Stimulated activated naive B cell treated with anti-CD40 and anti-IgM and Interleukin-4, amounts not matched to agents 10 μg/mL and 1 μg/mL and 100 μg/mL, for 72 hours (primary cell): ENCODE results near the gene SULT1C2.

Experiments
- ATAC-seq, 2 donors: fragments of 150-1000 bp; cut with Tn5 transposase; replicated peaks; 2 replicates each; pipeline ENCODE4 v1.10.0; 2021; ENCODE audit warnings: moderate library complexity in 1 of 2
- DNase-seq: peaks from one replicate; pipeline ENCODE4 v3.0.0; 2021
- H3K27ac Mint-ChIP-seq: one replicate; pipeline ENCODE4 v1.8.0; 2022; ENCODE audit warnings: mild to moderate bottlenecking, mixed read lengths
- H3K27me3 Mint-ChIP-seq, 2 donors: one replicate each; pipeline ENCODE4 v1.8.0; 2022; ENCODE audit warnings: mixed read lengths in 2 of 2
- H3K36me3 Mint-ChIP-seq, 2 donors: one replicate each; pipeline ENCODE4 v1.8.0; 2022; ENCODE audit warnings: mixed read lengths in 2 of 2, mild to moderate bottlenecking in 1 of 2
- H3K4me1 Mint-ChIP-seq, 2 donors: one replicate each; pipeline ENCODE4 v1.8.0; 2022; ENCODE audit warnings: mixed read lengths in 2 of 2, mild to moderate bottlenecking in 1 of 2
- H3K4me3 Mint-ChIP-seq, 2 donors: one replicate each; pipeline ENCODE4 v1.8.0; 2022; ENCODE audit warnings: mild to moderate bottlenecking in 2 of 2, mixed read lengths in 2 of 2, moderate library complexity in 1 of 2
- H3K9me3 Mint-ChIP-seq, 2 donors: one replicate each; pipeline ENCODE4 v1.8.0; 2022; ENCODE audit warnings: mixed read lengths in 2 of 2, mild to moderate bottlenecking in 1 of 2

The SULT1C2 gene

DNA sequence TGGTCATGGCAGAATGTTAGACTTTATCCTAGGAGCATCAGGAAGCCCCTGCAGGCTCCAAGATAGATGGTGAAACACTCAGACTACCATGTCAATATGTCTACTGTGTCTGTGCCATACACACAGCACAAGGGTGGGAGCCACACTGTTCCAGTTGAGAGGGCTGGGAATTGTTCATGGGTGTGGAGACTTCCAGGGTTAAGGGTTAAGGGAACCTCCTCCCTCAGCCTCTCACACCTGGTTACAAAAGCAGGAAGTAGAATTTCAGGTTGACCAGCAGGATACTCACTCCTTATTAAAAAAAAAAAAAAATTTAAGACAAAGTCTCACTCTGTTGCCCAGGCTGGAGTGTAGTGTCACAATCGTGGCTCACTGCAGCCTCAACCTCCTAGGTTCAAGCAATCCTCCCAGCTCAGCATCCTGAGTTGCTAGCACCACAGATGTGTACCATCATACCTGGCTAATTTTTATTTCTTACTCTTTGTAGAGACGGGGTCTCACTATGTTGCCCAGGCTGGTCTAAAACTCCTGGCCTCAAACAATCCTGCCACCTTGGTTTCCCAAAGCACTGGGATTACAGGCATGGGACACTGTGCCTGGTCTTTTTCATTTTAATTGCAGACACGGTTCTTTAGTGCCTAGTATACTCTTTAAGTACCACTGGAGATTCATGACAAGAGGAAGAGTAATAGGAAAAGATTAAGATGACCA lies 26.0 kb downstream of the SULT1C2 start:
- Mint-ChIP-seq H3K27ac (no peak overlapping the region), H3K9me3 (no peaks in the 10 kb centered on the region), H3K4me3 (no peak overlapping the region), H3K36me3 (peaks cover 0 to 2% of the 10 kb centered on the region in 2 donors), H3K27me3 (no peaks in the 10 kb centered on the region), H3K4me1 (no peaks in the 10 kb centered on the region)
- no peak for DNase-seq
- ATAC-seq = no peak

DNA sequence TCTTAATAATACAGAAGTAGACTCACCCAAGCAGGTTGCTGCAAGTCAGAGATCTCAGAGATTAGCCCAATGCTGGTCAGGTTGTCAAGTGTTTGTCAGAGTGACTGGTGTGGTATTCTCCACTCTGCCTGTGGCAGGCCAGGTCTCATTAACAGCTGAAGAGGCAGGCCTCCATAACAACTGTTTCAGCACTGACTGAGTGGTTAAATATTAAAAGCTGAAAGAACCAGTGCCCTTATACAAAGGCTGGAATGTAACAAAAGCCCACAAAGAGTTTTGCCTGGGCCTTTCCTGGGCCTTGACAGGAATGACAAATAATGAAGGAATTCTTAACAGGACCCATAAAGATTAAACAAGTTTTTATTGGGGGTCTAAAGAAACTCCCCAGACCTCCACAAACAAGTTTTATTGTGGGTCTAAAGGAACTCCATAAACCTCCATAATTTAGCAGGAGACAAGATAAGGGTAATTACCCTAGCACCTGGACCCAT lies 26.8 kb downstream of the SULT1C2 start:
- Mint-ChIP-seq H3K9me3 (no peaks in the 10 kb centered on the region), H3K36me3 (peaks cover 0 to 2% of the 10 kb centered on the region in 2 donors), H3K4me3 (no peak overlapping the region), H3K4me1 (no peaks in the 10 kb centered on the region), H3K27ac (no peak overlapping the region), H3K27me3 (no peaks in the 10 kb centered on the region)
- DNase-seq (no peak), ATAC-seq (no peak)

DNA sequence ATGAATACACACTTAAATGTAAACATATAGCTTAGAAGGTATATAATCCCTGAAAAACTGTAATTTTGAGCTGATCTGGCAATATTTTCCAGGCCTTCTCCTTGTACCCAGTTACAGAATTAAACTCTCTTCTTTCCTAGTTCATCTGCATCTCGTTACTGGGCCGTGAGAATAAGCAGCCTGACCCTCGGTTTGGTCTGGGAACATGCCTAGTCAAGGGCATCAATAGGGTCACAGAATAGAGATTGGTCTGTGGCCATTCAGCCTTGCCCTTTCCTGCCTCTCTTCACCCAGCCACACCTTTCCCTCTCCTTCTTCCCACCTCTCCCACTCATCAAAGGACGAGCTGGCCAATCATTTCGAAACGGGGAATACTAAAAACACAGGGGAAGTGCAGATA lies 27.3 kb downstream of the SULT1C2 start:
- ATAC-seq = no peak
- no peak overlapping the region for H3K4me3 Mint-ChIP-seq
- no peak for DNase-seq
- H3K9me3 Mint-ChIP-seq = no peaks in the 10 kb centered on the region
- no peak overlapping the region for H3K27ac Mint-ChIP-seq
- H3K36me3 Mint-ChIP-seq = peaks cover 0 to 1% of the 10 kb centered on the region in 2 donors
- H3K4me1 Mint-ChIP-seq = no peaks in the 10 kb centered on the region
- H3K27me3 Mint-ChIP-seq = no peaks in the 10 kb centered on the region

DNA sequence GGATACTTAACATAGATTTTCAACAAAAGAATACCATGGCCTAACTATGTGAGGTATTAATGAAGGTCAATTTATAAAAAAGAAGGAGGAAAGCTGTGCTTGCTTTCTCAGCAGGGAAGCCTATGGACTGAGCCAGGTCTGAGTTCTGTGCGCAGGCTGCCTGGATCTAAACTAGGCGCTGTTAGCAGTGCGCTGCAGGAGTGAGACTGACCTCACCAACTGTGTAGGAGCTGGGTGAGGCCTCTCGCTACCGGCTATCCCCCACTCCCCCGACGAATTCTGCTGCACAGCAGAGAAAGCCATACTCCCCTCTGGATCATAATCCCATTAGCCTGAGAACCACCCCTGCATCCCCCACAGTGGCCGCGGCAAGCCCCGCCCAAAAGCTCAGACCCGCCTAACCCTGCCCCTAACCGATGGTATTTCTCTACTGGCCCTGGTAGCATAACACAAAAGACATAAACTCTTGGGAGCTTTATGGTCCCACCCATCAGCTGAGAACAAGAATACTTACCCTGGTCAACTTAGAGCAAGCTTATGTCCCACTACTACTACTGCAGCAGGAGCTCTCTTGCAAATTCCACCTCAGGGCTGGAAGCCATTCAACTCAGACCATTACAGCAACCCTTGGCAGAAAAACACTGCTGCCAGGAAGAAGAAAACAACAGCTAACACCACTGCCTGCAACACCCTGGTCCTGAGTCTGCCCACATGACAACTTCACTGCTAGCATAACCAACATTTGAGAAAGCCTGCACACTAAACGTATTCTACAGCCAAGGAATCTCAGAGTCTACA lies 28.0 kb downstream of the SULT1C2 start:
- Mint-ChIP-seq H3K4me1 (no peaks in the 10 kb centered on the region), H3K27ac (no peak overlapping the region), H3K27me3 (no peaks in the 10 kb centered on the region), H3K4me3 (no peak overlapping the region), H3K36me3 (no peaks in the 10 kb centered on the region), H3K9me3 (no peaks in the 10 kb centered on the region)
- ATAC-seq (no peak), DNase-seq (no peak)

DNA sequence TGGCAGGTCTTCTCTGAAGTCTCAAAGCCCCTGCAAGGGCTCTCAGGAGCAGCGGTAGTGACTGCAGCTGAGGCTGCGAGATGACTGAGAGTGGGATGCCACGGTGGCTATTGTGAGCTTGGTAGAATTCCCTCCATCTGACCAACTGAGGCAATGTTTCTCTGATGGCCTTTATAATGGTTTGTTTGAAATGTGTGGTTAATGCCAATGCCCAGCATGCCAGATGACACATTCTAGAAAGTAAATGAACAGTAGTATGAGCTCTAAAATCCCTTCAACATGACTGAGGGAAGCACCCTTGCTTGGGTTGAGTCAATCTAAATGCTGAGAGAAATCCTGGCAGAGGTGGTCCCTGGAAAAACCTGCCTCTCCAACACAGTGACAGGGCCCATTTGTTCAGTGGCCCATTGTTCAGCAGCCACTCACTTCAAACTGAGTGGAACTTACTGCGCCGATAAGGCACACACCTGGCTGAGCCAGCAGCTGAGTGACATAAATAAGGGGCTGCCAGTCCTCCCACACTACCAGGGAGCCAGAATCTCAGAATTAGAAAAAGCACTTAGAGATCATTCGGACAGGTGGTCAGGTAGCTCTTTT lies 31.7 kb downstream of the SULT1C2 start:
- Mint-ChIP-seq H3K27ac (no peak overlapping the region), H3K36me3 (no peaks in the 10 kb centered on the region), H3K4me3 (no peak overlapping the region), H3K4me1 (no peaks in the 10 kb centered on the region), H3K9me3 (no peaks in the 10 kb centered on the region), H3K27me3 (peaks cover 0 to 10% of the 10 kb centered on the region in 2 donors)
- DNase-seq (no peak), ATAC-seq (no peak)

DNA sequence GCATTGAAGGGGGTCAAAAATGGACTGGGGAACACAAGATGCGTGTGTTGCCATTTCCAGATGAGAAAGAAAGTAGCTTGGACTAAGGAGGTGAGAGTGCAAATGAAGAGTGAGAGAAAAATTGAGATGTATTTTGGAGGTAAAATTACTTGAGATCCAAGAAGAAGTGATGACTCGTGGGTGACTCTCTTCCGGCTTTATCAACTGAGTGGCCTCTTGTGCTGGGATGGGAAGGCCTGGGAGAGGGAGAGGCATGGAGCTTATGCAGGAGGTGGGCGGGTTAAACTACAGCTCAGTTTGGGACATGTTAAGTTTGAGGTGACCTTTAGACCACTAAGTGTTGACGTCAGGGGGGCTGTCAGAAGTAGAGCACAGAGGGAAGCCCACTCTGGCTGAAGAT lies 34.9 kb downstream of the SULT1C2 start:
- no peaks in the 10 kb centered on the region for H3K36me3 Mint-ChIP-seq
- DNase-seq = no peak

DNA sequence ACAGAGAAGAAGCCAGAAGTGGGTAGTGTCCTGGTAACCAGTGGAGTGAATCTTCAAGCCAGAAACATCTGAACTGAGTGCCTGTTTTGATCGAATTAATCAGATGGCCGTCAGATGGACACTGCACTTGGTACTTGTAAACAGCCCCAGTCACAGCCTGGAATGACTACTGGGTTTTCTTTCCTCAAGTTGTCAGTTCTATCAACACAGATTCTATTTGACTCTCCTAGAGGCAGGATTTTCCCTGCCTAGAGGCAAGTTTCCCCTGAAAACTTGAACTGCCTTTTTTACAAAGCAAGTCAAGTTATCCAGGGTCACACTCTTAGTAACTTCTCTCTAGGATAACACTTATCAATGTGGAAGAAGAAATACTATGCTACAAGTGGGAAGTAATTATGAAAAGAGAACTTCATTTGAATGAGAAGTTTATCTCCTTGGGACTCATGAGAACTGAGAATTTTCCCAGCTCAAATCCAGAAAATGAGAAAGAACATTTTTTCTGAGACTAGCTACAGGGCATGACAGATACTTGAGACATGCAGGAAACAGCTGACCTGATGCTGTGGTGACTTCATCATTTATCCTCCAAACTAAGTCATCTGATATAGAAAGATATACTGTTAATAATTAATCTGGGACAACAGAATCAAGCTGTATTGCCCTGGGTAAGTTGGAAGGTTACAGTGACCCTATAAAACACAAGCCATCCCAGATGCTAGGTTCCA lies 36.0 kb downstream of the SULT1C2 start:
- H3K36me3 Mint-ChIP-seq = no peaks in the 10 kb centered on the region
- H3K9me3 Mint-ChIP-seq = peaks cover 0 to 2% of the 10 kb centered on the region in 2 donors
- ATAC-seq (no peak), DNase-seq (no peak)
- no peak overlapping the region for H3K27ac Mint-ChIP-seq
- H3K27me3 Mint-ChIP-seq = peaks cover 0 to 10% of the 10 kb centered on the region in 2 donors
- H3K4me3 Mint-ChIP-seq = no peak overlapping the region
- H3K4me1 Mint-ChIP-seq = no peaks in the 10 kb centered on the region

More for the DNA sequence above, 34.9 kb downstream of the SULT1C2 start:
- no peak for ATAC-seq
- H3K4me1 Mint-ChIP-seq = no peaks in the 10 kb centered on the region
- H3K4me3 Mint-ChIP-seq = no peak overlapping the region
- H3K27ac Mint-ChIP-seq = no peak overlapping the region
- peaks cover 0 to 10% of the 10 kb centered on the region in 2 donors for H3K27me3 Mint-ChIP-seq
- H3K9me3 Mint-ChIP-seq = no peaks in the 10 kb centered on the region

DNA sequence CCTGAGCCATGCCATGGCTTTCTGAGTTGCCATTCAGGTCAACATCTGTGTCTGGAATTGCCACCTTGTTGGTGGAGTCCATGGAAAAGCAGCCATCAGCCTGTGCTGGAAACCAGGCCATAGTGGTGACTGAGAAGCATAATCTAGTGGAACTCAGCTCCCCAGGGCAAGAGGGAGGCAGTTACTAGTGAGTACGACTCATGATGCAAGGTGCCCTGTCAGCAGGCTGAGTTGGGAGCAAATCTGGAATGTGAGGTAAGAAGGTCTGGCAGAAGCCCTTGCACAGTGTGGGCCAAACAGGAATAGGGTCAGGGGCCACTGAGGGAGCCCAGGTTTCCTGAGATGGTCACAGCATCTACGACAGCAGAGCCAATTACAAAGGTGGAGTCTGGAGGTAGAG lies 37.1 kb downstream of the SULT1C2 start:
- peaks cover 4 to 14% of the 10 kb centered on the region in 2 donors for H3K27me3 Mint-ChIP-seq
- peaks cover 0 to 2% of the 10 kb centered on the region in 2 donors for H3K9me3 Mint-ChIP-seq
- no peak for ATAC-seq
- peaks cover 3 to 4% of the 10 kb centered on the region in 2 donors for H3K4me1 Mint-ChIP-seq
- DNase-seq = no peak
- no peaks in the 10 kb centered on the region for H3K36me3 Mint-ChIP-seq
- H3K4me3 Mint-ChIP-seq = no peak overlapping the region
- no peak overlapping the region for H3K27ac Mint-ChIP-seq

DNA sequence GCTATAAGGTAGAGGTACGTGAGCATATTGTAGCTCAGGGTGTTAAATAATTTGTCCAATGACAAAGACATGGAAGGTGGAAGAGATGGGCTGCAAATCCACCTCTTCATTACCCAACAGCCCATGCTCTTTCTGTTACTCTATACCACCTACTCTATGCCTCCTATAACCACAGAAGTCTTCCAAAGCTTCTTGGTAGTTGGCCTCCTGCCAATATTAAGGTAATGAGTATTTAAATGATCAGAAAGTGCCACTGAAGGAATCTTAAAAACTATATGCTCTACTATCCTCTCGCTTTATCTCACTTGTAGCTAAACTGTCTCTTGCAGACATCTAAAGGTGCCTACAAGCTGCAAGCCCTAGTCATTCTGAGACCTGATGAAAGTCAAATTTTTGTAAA lies 41.1 kb downstream of the SULT1C2 start:
- Mint-ChIP-seq H3K4me3 (no peak overlapping the region), H3K4me1 (peaks cover 5 to 7% of the 10 kb centered on the region in 2 donors)
- no peak for ATAC-seq

DNA sequence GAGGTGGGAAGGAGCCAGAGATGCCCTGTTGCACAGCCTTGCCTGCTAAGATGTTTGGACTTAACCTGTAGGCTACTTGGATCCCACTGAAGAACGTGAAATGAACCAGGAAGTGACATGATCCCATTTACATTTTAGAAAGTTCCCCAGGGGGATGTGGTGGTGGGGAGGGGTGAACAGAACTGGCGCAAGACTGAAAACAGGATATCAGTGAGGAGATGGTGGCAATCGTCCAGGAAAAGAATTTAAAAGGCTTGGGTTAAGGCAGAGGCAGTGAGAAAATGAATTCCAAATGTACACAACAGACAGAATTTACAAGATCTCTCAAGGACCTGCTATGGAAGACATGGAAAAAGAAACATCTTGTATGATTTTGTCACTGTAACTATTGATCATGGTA lies 42.3 kb downstream of the SULT1C2 start:
- Mint-ChIP-seq H3K4me3 (no peak overlapping the region), H3K27ac (no peak overlapping the region), H3K9me3 (peaks cover 0 to 2% of the 10 kb centered on the region in 2 donors), H3K4me1 (peaks cover 5 to 7% of the 10 kb centered on the region in 2 donors), H3K27me3 (peaks cover 5 to 9% of the 10 kb centered on the region in 2 donors), H3K36me3 (no peaks in the 10 kb centered on the region)
- ATAC-seq = no peak
- no peak for DNase-seq

More for the DNA sequence above, 41.1 kb downstream of the SULT1C2 start:
- no peak overlapping the region for H3K27ac Mint-ChIP-seq
- H3K36me3 Mint-ChIP-seq = no peaks in the 10 kb centered on the region
- peaks cover 0 to 2% of the 10 kb centered on the region in 2 donors for H3K9me3 Mint-ChIP-seq
- H3K27me3 Mint-ChIP-seq = peaks cover 5 to 9% of the 10 kb centered on the region in 2 donors
- no peak for DNase-seq

DNA sequence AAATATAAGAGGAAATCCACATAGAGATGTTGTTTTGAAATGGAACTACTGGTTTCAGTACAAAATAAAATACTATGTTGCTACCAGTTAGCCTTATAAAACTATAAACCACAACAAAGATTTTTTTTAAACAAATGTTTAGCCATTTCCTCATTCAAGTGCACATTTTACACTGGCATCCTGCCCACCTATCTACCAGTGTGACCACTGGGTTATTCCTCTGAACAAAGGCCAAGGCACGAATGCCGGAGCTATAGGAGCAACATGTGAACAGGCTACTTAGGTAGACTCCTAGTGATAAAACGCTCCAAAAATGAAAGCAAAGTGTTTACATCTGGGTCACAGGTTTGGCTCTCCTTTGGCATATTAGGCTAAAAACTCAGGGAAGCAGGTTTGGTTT lies 57.3 kb downstream of the SULT1C2 start:
- Mint-ChIP-seq H3K27me3 (peaks cover 0 to 5% of the 10 kb centered on the region in 2 donors), H3K36me3 (no peaks in the 10 kb centered on the region), H3K27ac (no peak overlapping the region), H3K9me3 (no peaks in the 10 kb centered on the region), H3K4me3 (no peak overlapping the region), H3K4me1 (no peaks in the 10 kb centered on the region)
- DNase-seq (no peak), ATAC-seq (no peak)

DNA sequence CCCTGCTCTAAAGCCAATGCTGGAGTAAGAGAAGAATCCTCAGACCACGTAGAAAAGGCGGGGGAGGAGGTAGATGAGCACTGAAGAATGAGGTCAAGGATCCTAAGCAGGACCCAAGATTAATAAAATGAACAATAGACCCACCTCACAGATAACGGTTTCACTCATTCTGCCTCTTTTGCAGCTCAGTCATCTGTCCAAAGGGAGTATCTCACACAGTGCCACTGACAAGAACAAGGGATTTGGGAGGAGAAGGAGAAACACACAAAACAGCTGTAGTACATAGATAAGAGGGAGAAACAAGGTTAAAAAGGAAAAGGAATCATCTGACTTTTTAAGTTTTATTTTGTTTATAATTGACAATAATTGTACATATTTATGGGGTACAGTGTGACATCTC lies 58.1 kb downstream of the SULT1C2 start:
- Mint-ChIP-seq H3K27me3 (peaks cover 0 to 5% of the 10 kb centered on the region in 2 donors), H3K9me3 (no peaks in the 10 kb centered on the region), H3K4me1 (no peaks in the 10 kb centered on the region), H3K36me3 (no peaks in the 10 kb centered on the region), H3K4me3 (no peak overlapping the region), H3K27ac (no peak overlapping the region)
- DNase-seq (no peak), ATAC-seq (no peak)

DNA sequence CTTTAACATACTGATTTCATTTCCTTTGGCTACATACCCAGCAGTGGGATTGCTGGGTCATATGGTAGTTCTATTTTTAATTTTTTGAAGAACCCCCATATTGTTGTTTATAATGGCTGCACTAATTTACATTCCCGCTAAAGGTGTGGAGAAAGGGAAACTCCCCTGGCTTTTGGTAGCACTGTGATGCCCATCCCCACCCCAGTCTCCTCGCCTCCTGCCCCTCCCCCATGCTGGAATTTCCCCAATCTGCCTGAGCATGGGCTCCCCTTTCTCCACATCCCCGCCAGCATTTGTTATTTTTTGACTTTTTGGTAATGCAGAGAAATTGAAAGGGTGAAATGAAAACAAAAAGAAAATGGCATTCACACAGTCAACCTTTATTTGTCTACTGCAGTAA lies 59.1 kb downstream of the SULT1C2 start:
- no peak for DNase-seq
- Mint-ChIP-seq H3K27me3 (peaks cover 0 to 5% of the 10 kb centered on the region in 2 donors), H3K27ac (no peak overlapping the region), H3K4me1 (no peaks in the 10 kb centered on the region), H3K4me3 (no peak overlapping the region), H3K9me3 (no peaks in the 10 kb centered on the region), H3K36me3 (no peaks in the 10 kb centered on the region)
- no peak for ATAC-seq
